ENCODE results near the gene SMIM21. TPM values are rescaled to one million over a fixed set of nuclear protein-coding genes. Genes with fewer than 3 reads are reported as not detected.

SMIM21 gene
- total and polyA plus RNA-seq, 2 of the 8 experiments (the other 6 are each of a cell fraction or from before 2014, with no cell fraction given) = not detected

- POLR2A ChIA-PET (ENCODE audit: partially characterized antibody) = no interaction called here
- Histone ChIP-seq H4K91ac (replicated peaks; ENCODE audit: insufficient read length, low read length) (no peak overlapping the region), H3K79me2 (ENCODE audit: control insufficient read depth in 1 of 2, insufficient read depth in 2 of 2, low read length in 2 of 2) (no peaks in the 10 kb centered on the region), H3K23me2 (ENCODE audit: low read depth, low read length) (peaks cover 7% of the 10 kb centered on the region; the same call in 1 of the 2 replicates), H3K14ac (ENCODE audit: insufficient read length) (no peak overlapping the region), H2BK12ac (ENCODE audit: low read depth, low read length) (no peak overlapping the region), H2AFZ (ENCODE audit: low read length) (no peak overlapping the region), H3K56ac (replicated peaks; ENCODE audit: insufficient read length, low read depth, low read length) (no peak overlapping the region), H3K4ac (replicated peaks; ENCODE audit: insufficient read length, low read depth, low read length) (no peak overlapping the region), H2AK5ac (ENCODE audit: low read depth, low read length) (no peak overlapping the region), H2BK20ac (ENCODE audit: low read length) (no peak overlapping the region), H3K23ac (ENCODE audit: insufficient read length) (no peak overlapping the region), H3K79me1 (ENCODE audit: low read depth, low read length) (no peaks in the 10 kb centered on the region), H4K20me1 (replicated peaks in 1 of 2; ENCODE audit: control insufficient read depth in 1 of 2, insufficient read depth in 2 of 2, low read length in 2 of 2) (peaks cover 0 to 4% of the 10 kb centered on the region in 2 experiments), H3K9me3 (ENCODE audit: insufficient read depth in 2 of 2, low read depth in 1 of 2, low read length in 1 of 2) (peaks cover 0 to 3% of the 10 kb centered on the region in 2 experiments; a peak in 1 of 4 replicates), H2BK5ac (ENCODE audit: low read depth, low read length) (no peak overlapping the region), H3K4me2 (ENCODE audit: insufficient read depth in 1 of 2, low read depth in 2 of 2, low read length in 2 of 2) (no peak overlapping the region), H3K4me3 (ENCODE audit: extremely low read depth in 1 of 4, insufficient read depth in 2 of 4, low read depth in 3 of 4, low read length in 4 of 4) (no peak overlapping the region), H3K27ac (ENCODE audit: low read depth, low read length) (no peak overlapping the region), H4K5ac (ENCODE audit: insufficient read length, low read depth, low read length) (no peak overlapping the region), H3K4me1 (replicated peaks in 1 of 4; ENCODE audit: control insufficient read depth in 3 of 4, insufficient read depth in 4 of 4, low read length in 3 of 4) (no peaks in the 10 kb centered on the region; a peak in 1 of 7 replicates), H3K36me3 (ENCODE audit: control insufficient read depth in 2 of 4, insufficient read depth in 4 of 4, low read length in 3 of 4) (no peaks in the 10 kb centered on the region), H3K27me3 (replicated peaks in 1 of 4; ENCODE audit: control insufficient read depth in 3 of 4, extremely low read depth in 1 of 4, insufficient read depth in 3 of 4, low read length in 3 of 4) (no peaks in the 10 kb centered on the region), H4K8ac (ENCODE audit: extremely low read depth, insufficient read depth, low read length) (no peak overlapping the region), H2BK120ac (replicated peaks; ENCODE audit: low read depth, low read length) (no peak overlapping the region), H2BK15ac (ENCODE audit: low read length) (no peak overlapping the region), H3K9ac (replicated peaks in 1 of 4; ENCODE audit: extremely low read depth in 1 of 4, low read depth in 3 of 4, low read length in 3 of 4) (no peak overlapping the region), H3K18ac (ENCODE audit: extremely low read depth, low read length) (no peak overlapping the region)
- DNase-seq (ENCODE audit: low read depth in 1 of 2, low spot score in 2 of 2) (no peak), FAIRE-seq (no peak)
- WGBS, 2 experiments (ENCODE audit: extremely low coverage in 1 of 2, insufficient coverage in 1 of 2, insufficient read length in 1 of 2, insufficient replicate concordance in 2 of 2, low coverage in 1 of 2, low lambda C conversion rate in 2 of 2, missing lambda C conversion rate in 1 of 2) = 90% methylated on average over 7 of the region's 7 CpGs; no CpG with 5 or more reads in 1 of the 2 experiments
- CTCF ChIA-PET (ENCODE audit: partially characterized antibody) = interaction anchor here (0.7 to 1.9 kb wide), 2 partner anchors 14 to 76 kb away, joined by 3 to 6 read pairs; no protein-coding TSS in a partner anchor
- no peak for TF ChIP-seq SUZ12 (IDR thresholded peaks at IDR 0.05; ENCODE audit: low read length)
- TF ChIP-seq RNF2 (IDR thresholded peaks at IDR 0.05; ENCODE audit: borderline replicate concordance, low read depth, low read length, missing control alignments, poor library complexity, severe bottlenecking) = no peak
- no peak for TF ChIP-seq SRF (IDR thresholded peaks at IDR 0.05; ENCODE audit: low read depth, low read length)
- TF ChIP-seq CBX5 (IDR thresholded peaks at IDR 0.05; ENCODE audit: low read depth, low read length) = no peak
- TF ChIP-seq RXRA (IDR thresholded peaks at IDR 0.05; ENCODE audit: insufficient read depth, low read depth, low read length) = no peak
- TF ChIP-seq GTF2F1 (IDR thresholded peaks at IDR 0.05; ENCODE audit: borderline replicate concordance, low read depth, low read length) = no peak
- TF ChIP-seq HDAC2 (IDR thresholded peaks at IDR 0.05; ENCODE audit: borderline replicate concordance in 1 of 2, low read depth in 2 of 2, low read length in 2 of 2) = no peak
- no peak for TF ChIP-seq CREB1 (IDR thresholded peaks at IDR 0.05)
- no peak for TF ChIP-seq POLR2AphosphoS5 (IDR thresholded peaks at IDR 0.05; ENCODE audit: low read depth, low read length)
- TF ChIP-seq JUND (IDR thresholded peaks at IDR 0.05; ENCODE audit: low read length) = no peak
- no peak for TF ChIP-seq CTBP2 (IDR thresholded peaks at IDR 0.05; ENCODE audit: borderline replicate concordance, insufficient read depth, insufficient read length, low read length)
- no peak for TF ChIP-seq ATF2 (IDR thresholded peaks at IDR 0.05; ENCODE audit: low read length)
These were observed 62.3 kb downstream of the SMIM21 start for GRCh38 chr18:75365254-75365629.
